Measurements from ENCODE around the gene JUNB. TPM values are rescaled to one million over a fixed set of nuclear protein-coding genes. Genes with fewer than 3 reads are reported as not detected.

Gene JUNB
- total RNA-seq, 4 donors from 2014 or later = 386 to 857 (median 664) TPM

- no peak for TF ChIP-seq EP300 (IDR thresholded peaks at IDR 0.05; ENCODE audit: low read depth)
- no peak for TF ChIP-seq POLR2A (IDR thresholded peaks at IDR 0.05)
- TF ChIP-seq POLR2AphosphoS5 (IDR thresholded peaks at IDR 0.05) = no peak
- TF ChIP-seq, protein P1, sequence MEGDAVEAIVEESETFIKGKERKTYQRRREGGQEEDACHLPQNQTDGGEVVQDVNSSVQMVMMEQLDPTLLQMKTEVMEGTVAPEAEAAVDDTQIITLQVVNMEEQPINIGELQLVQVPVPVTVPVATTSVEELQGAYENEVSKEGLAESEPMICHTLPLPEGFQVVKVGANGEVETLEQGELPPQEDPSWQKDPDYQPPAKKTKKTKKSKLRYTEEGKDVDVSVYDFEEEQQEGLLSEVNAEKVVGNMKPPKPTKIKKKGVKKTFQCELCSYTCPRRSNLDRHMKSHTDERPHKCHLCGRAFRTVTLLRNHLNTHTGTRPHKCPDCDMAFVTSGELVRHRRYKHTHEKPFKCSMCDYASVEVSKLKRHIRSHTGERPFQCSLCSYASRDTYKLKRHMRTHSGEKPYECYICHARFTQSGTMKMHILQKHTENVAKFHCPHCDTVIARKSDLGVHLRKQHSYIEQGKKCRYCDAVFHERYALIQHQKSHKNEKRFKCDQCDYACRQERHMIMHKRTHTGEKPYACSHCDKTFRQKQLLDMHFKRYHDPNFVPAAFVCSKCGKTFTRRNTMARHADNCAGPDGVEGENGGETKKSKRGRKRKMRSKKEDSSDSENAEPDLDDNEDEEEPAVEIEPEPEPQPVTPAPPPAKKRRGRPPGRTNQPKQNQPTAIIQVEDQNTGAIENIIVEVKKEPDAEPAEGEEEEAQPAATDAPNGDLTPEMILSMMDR (IDR thresholded peaks at IDR 0.05) = no peak
Observed at GRCh38 chr19:12767666-12768065, 23.6 kb upstream of the JUNB start.

DNA sequence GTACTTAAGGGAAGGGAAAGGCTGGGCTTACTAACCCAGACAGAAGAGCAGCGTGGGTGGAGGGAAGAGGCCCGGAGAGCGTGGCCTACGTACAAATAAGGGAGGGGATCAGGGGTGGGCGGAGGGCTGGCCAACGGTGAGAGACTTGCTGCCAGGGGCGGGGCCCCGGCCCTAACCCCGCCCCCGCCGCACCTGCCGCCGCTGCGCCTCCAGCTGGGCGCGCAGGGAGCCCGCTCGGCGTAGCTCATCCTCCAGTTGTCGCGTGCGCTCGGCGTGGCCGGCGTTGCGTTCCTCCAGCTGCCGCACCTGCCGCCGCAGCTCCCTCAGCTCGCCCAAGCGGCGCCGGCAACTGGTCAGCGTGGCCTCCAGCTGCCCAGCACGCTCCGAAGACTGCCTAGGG lies 21.6 kb upstream of the JUNB start:
- 37 to 45% methylated on average over 6 to 29 of the region's 37 CpGs for WGBS, 2 donors (ENCODE audit: low coverage in 1 of 2)
- peak; percentile 66 for DNase-seq

More at GRCh38 chr19:12767666-12768065, 23.6 kb upstream of the JUNB start:
- Histone ChIP-seq H3K4me3 (no peak overlapping the region), H3K36me3 (peaks cover 0 to 5% (median 0%) of the 10 kb centered on the region in 4 donors), H3K4me1 (peaks cover 0 to 15% (median 4%) of the 10 kb centered on the region in 4 donors), H3K27me3 (no peaks in the 10 kb centered on the region), H3K9me3 (no peaks in the 10 kb centered on the region), H3K27ac (no peak overlapping the region)
- in situ Hi-C loops (cut with MboI; ENCODE audit: low pct_ligation_motif_present in 1 of 4, low pct_unique_long_range_greater_than_20kb in 1 of 4, low sequenced_read_pairs in 3 of 4) (loop anchor here in 2 of 4 donors (10.0 kb wide), 1 partner anchor 77 kb away; no protein-coding TSS in a partner anchor), intact Hi-C loops (cut with DNase I; ENCODE audit: low total_unique reads) (loop anchor here (5.0 kb wide), 2 partner anchors 35 to 75 kb away; partner anchors contain the start of genes PRDX2 and THSD8)
- no peak for DNase-seq
- WGBS, 2 donors (ENCODE audit: low coverage in 1 of 2) = 98% methylated on average over 13 of the region's 15 CpGs; no CpG with 5 or more reads in 1 of the 2 donors

DNA sequence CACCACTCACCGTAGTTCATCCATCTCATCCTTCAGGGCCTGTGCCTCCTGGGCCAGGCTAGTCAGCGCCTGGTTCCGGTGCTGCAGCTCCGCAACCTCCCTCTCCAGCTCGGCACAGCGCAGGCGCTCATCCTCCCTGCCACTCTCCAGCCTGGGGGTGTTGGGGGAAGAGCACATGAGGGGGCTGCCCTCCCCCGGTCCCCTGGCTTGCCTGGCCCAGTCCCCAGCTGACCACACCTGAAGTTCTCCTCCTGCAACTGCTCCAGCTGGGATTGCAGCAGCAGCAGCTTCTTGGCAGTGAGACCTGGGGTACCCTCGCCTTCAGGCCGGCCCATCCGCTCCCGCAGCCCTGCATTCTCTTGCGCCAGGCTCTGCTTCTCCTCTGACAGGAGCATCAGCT lies 20.4 kb upstream of the JUNB start:
- H3K27ac ChIP-seq = no peak overlapping the region
- in situ Hi-C loops (cut with MboI; ENCODE audit: low pct_ligation_motif_present in 1 of 4, low pct_unique_long_range_greater_than_20kb in 1 of 4, low sequenced_read_pairs in 3 of 4) = no loop called here
- no peaks in the 10 kb centered on the region for H3K27me3 ChIP-seq
- DNase-seq = no peak
- no peaks in the 10 kb centered on the region for H3K9me3 ChIP-seq
- H3K4me3 ChIP-seq = no peak overlapping the region
- 98% methylated on average over 8 of the region's 13 CpGs; no CpG with 5 or more reads in 1 of the 2 donors for WGBS, 2 donors (ENCODE audit: low coverage in 1 of 2)
- H3K4me1 ChIP-seq = peaks cover 0 to 22% (median 15%) of the 10 kb centered on the region in 4 donors
- intact Hi-C loops (cut with DNase I; ENCODE audit: low total_unique reads) = no loop called here
- H3K36me3 ChIP-seq = no peaks in the 10 kb centered on the region
- TF ChIP-seq, protein P1 (IDR thresholded peaks at IDR 0.05) = no peak
- TF ChIP-seq POLR2AphosphoS5 (IDR thresholded peaks at IDR 0.05) = no peak
- no peak for TF ChIP-seq EP300 (IDR thresholded peaks at IDR 0.05; ENCODE audit: low read depth)
- no peak for TF ChIP-seq POLR2A (IDR thresholded peaks at IDR 0.05)

More for the DNA sequence above, 21.6 kb upstream of the JUNB start:
- Histone ChIP-seq H3K4me3 (no peak overlapping the region), H3K27me3 (no peaks in the 10 kb centered on the region), H3K4me1 (peaks cover 3 to 19% (median 11%) of the 10 kb centered on the region in 4 donors), H3K27ac (peak overlapping the region in 1 of 4 donors; percentile 52), H3K9me3 (no peaks in the 10 kb centered on the region), H3K36me3 (no peaks in the 10 kb centered on the region)
- TF ChIP-seq, protein P1 (IDR thresholded peaks at IDR 0.05) = no peak
- peak in 1 of 3 donors; percentile 30 for TF ChIP-seq POLR2AphosphoS5 (IDR thresholded peaks at IDR 0.05)
- intact Hi-C loops (cut with DNase I; ENCODE audit: low total_unique reads) = loop anchor here (5.0 kb wide), 2 partner anchors 33 to 73 kb away; partner anchors contain the start of genes PRDX2 and THSD8
- in situ Hi-C loops (cut with MboI; ENCODE audit: low pct_ligation_motif_present in 1 of 4, low pct_unique_long_range_greater_than_20kb in 1 of 4, low sequenced_read_pairs in 3 of 4) = loop anchor here in 2 of 4 donors (10.0 kb wide), 1 partner anchor 75 kb away; no protein-coding TSS in a partner anchor

DNA sequence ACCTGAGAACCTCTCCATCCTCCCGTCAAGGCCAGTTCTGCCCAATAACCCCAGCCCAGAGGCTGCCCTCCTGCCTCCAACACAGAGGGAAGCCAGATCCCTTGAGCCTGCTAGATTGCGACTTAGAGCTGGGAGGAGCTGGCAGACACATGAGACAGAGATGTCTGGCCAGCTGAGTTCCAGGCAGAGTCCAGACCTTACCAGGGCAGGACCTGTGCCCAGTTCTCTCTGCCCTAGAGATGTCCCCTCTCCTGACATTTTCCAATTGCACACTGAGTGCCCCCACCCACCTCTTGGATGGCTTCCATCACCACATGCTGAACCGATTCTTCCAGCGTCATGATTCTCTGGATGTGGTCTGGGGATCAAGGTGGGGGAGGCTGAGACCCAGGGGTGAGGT lies 19.0 kb upstream of the JUNB start:
- in situ Hi-C loops (cut with MboI; ENCODE audit: low pct_ligation_motif_present in 1 of 4, low pct_unique_long_range_greater_than_20kb in 1 of 4, low sequenced_read_pairs in 3 of 4) = no loop called here
- 84% methylated on average over 4 of the region's 4 CpGs; no CpG with 5 or more reads in 1 of the 2 donors for WGBS, 2 donors (ENCODE audit: low coverage in 1 of 2)
- Histone ChIP-seq H3K9me3 (no peaks in the 10 kb centered on the region), H3K27me3 (no peaks in the 10 kb centered on the region), H3K4me3 (no peak overlapping the region), H3K4me1 (peaks cover 3 to 34% (median 17%) of the 10 kb centered on the region in 4 donors), H3K36me3 (no peaks in the 10 kb centered on the region), H3K27ac (no peak overlapping the region)
- intact Hi-C loops (cut with DNase I; ENCODE audit: low total_unique reads) = no loop called here
- no peak for TF ChIP-seq EP300 (IDR thresholded peaks at IDR 0.05; ENCODE audit: low read depth)
- TF ChIP-seq POLR2AphosphoS5 (IDR thresholded peaks at IDR 0.05) = no peak
- TF ChIP-seq POLR2A (IDR thresholded peaks at IDR 0.05) = no peak
- TF ChIP-seq, protein P1 (IDR thresholded peaks at IDR 0.05) = no peak
- DNase-seq = no peak

Data from transverse colon (tissue), 4 donors.